Measurements from ENCODE around the gene SPATA9. TPM values are rescaled to one million over a fixed set of nuclear protein-coding genes. Genes with fewer than 3 reads are reported as not detected.

SPATA9 gene
- total RNA-seq, 1 donor from 2014 or later: 0.74 TPM

DNA sequence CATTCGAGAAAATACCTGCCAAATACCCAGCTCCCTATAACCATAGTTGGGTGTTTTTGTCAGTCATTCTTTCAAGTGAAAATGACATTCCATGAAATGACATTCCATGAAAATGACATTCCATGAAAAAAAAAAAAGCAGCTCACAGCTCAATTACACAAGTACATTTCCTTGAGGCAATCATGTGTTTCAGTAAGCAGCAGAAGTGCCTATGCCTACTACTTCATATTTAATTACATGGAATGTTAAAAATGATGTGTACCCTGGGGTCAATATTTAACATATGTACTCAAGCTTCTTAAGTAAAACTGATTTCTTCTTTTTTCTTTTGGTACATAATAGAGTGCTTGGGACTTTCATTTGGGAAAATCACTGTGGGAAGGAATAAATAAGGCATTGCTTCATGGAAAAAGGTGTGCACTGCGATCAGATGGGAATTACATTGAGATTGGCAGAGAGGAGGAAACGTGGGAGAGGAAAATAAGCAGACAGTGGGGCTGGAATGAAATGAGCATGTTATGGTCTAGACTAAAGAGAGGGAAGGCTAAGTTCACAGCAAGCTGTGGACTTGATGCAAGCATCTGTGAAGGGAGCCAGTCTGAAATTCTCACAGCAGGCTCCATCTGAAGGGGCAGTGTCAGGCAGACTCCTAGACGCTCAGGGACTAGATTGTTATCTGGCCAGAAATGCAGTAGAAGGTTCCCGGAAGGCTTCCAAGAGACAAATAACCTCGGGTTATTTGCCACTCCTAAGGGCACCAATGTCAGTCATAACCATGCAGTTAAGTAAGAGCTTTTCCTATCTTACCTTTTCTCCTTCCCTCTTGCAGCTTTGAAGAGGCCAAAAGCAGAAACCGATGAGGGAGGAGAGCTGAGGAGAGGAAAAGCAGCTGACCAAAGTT lies 15.2 kb upstream of the SPATA9 start:
- Mint-ChIP-seq H3K27me3 (ENCODE audit: low read depth) (no peaks in the 10 kb centered on the region), H3K36me3 (no peaks in the 10 kb centered on the region), H3K27ac (peak overlapping the region; percentile 88), H3K4me1 (peaks cover 17% of the 10 kb centered on the region), H3K4me3 (no peak overlapping the region), H3K9me3 (no peaks in the 10 kb centered on the region)
- TF ChIP-seq, protein P1, sequence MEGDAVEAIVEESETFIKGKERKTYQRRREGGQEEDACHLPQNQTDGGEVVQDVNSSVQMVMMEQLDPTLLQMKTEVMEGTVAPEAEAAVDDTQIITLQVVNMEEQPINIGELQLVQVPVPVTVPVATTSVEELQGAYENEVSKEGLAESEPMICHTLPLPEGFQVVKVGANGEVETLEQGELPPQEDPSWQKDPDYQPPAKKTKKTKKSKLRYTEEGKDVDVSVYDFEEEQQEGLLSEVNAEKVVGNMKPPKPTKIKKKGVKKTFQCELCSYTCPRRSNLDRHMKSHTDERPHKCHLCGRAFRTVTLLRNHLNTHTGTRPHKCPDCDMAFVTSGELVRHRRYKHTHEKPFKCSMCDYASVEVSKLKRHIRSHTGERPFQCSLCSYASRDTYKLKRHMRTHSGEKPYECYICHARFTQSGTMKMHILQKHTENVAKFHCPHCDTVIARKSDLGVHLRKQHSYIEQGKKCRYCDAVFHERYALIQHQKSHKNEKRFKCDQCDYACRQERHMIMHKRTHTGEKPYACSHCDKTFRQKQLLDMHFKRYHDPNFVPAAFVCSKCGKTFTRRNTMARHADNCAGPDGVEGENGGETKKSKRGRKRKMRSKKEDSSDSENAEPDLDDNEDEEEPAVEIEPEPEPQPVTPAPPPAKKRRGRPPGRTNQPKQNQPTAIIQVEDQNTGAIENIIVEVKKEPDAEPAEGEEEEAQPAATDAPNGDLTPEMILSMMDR (IDR thresholded peaks at IDR 0.05; ENCODE audit: unreplicated experiment): no peak
- no peak for DNase-seq (ENCODE audit: low spot score in 2 of 2, unreplicated experiment in 2 of 2)

DNA sequence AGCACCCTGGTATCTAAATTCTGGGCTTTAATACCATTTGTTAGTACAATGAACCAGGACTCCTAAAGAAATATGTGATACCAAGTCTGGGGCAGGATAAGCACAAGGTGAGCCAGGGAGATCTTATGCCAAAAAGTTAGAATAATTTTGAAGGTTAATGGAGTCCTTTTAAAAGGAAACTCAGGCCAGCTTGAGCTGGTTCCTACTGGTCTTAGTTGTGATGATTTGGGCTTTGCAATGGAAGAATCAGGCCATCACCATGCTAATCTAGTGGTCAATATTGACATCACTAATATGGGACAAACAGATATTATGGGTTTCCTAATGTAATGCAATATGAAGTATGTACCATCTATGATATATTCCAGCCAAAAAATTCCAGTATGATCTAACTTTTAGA lies 7.5 kb upstream of the SPATA9 start:
- Mint-ChIP-seq H3K27me3 (ENCODE audit: low read depth) (no peaks in the 10 kb centered on the region), H3K9me3 (peaks cover 7% of the 10 kb centered on the region), H3K36me3 (no peaks in the 10 kb centered on the region), H3K27ac (no peak overlapping the region), H3K4me3 (no peak overlapping the region), H3K4me1 (peaks cover 4% of the 10 kb centered on the region)
- TF ChIP-seq, protein P1 (IDR thresholded peaks at IDR 0.05; ENCODE audit: unreplicated experiment): no peak
- DNase-seq (ENCODE audit: low spot score in 2 of 2, unreplicated experiment in 2 of 2): no peak

DNA sequence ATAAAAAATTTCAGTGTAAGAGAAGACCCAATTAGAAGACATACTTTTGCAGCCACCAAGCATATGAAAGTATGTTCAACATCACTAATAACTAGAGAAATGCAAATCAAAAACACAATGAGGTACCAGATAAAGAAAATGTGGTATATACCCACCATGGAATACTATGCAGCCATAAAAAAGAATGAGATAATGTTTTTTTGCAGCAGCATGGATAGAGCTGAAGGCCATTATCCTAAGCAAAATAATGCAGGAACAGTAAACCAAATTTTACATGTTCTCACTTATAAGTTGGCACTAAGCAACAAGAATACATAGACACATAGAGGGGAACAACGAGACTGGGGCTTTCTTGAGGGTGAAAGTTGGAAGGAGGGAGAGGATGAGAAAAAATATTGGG lies 6.9 kb upstream of the SPATA9 start:
- no peak overlapping the region for H3K27ac Mint-ChIP-seq
- H3K4me1 Mint-ChIP-seq: peaks cover 4% of the 10 kb centered on the region
- peaks cover 7% of the 10 kb centered on the region for H3K9me3 Mint-ChIP-seq
- H3K36me3 Mint-ChIP-seq: no peaks in the 10 kb centered on the region
- DNase-seq (ENCODE audit: low spot score in 2 of 2, unreplicated experiment in 2 of 2): no peak
- H3K27me3 Mint-ChIP-seq (ENCODE audit: low read depth): no peaks in the 10 kb centered on the region
- H3K4me3 Mint-ChIP-seq: no peak overlapping the region
- TF ChIP-seq, protein P1 (IDR thresholded peaks at IDR 0.05; ENCODE audit: unreplicated experiment): no peak

DNA sequence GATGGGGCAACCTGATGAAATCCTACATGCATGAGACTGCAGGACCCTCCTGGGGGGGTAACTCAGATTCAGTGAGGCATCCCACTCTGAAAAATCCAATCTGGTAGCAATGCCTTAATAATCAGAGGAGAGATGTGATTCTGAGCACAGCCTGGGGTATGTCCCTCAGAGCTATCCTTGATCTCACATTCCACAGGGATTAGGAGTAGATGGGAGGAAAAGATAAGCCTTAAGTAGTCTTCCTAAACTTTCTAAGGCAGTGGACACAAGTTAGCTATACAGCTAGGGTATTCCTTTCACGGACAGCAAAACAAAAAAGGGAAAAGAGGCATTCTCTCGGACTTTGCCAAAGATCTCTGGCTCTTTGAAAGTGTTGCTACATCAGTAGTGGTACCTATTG lies 3.9 kb upstream of the SPATA9 start:
- Mint-ChIP-seq H3K27me3 (ENCODE audit: low read depth) (no peaks in the 10 kb centered on the region), H3K27ac (no peak overlapping the region), H3K4me3 (no peak overlapping the region), H3K4me1 (peaks cover 4% of the 10 kb centered on the region), H3K36me3 (no peaks in the 10 kb centered on the region), H3K9me3 (peaks cover 7% of the 10 kb centered on the region)
- DNase-seq (ENCODE audit: low spot score in 2 of 2, unreplicated experiment in 2 of 2): no peak
- TF ChIP-seq, protein P1 (IDR thresholded peaks at IDR 0.05; ENCODE audit: unreplicated experiment): no peak

DNA sequence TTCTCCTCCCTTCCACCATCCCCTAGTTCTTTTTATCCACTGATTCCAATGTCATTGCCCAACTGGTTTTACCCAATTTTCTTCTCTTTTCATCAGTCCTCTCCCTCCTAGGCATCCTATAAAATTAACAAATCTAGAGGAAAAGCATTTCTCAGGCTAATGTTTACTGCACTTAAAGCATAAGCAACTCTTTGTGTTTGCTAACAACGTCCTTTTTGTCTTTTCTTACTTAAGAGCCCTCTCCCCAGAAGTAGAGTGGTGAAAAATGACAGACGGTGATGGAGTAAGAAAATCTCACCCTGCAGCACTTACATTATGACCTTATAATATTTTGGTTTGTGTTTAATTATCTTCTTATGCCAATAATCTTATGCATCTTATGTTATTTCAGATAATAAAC lies 1.6 kb upstream of the SPATA9 start:
- TF ChIP-seq, protein P1 (IDR thresholded peaks at IDR 0.05; ENCODE audit: unreplicated experiment): no peak
- H3K27me3 Mint-ChIP-seq (ENCODE audit: low read depth): no peaks in the 10 kb centered on the region
- peaks cover 4% of the 10 kb centered on the region for H3K4me1 Mint-ChIP-seq
- H3K27ac Mint-ChIP-seq: no peak overlapping the region
- no peak for DNase-seq (ENCODE audit: low spot score in 2 of 2, unreplicated experiment in 2 of 2)
- H3K36me3 Mint-ChIP-seq: no peaks in the 10 kb centered on the region
- peaks cover 2% of the 10 kb centered on the region for H3K9me3 Mint-ChIP-seq
- H3K4me3 Mint-ChIP-seq: no peak overlapping the region

Measured in mesothelial cell of epicardium (in vitro differentiated cells).